B cell (primary cell): ENCODE results near the gene MPDU1. TPM values are rescaled to one million over a fixed set of nuclear protein-coding genes. Genes with fewer than 3 reads are reported as not detected.

Experiments
- ATAC-seq: fragments of 200-7000 bp; cut with Tn5 transposase; one replicate; pipeline ENCODE4 v1.10.0; 2021; ENCODE audit warnings: low read depth, mild to moderate bottlenecking, moderate number of reproducible peaks, moderate library complexity
- CTCF ChIA-PET: fragments of 350-600 bp; sonication (Branson Sonifier 250); formaldehyde crosslinking; loops from one replicate; lab custom pipeline; 2021; ENCODE audit warnings: antibody characterized with exemption, inconsistent platforms; lab: Charles Lee
- POLR2A ChIA-PET: fragments of 350-600 bp; sonication (Branson Sonifier 250); formaldehyde crosslinking; loops from one replicate; lab custom pipeline; 2021; ENCODE audit warnings: antibody characterized with exemption; lab: Charles Lee
- DNase-seq: peaks from one replicate; pipeline ENCODE4 v3.0.0; 2013
- H2AFZ ChIP-seq: 2 replicates; pipeline ENCODE4 v1.6.1; 2012; ENCODE audit warnings: mild to moderate bottlenecking, low read depth, low read length; ENCODE audit not compliant: insufficient read depth, poor library complexity, severe bottlenecking
- H3K27ac ChIP-seq, 2 donors: 1 replicate in 1 of 2; 2 replicates in 1 of 2; pipeline ENCODE4 v1.5.1; 2012 to 2013; ENCODE audit warnings: low read length in 2 of 2, mild to moderate bottlenecking in 2 of 2, moderate library complexity in 1 of 2
- H3K27me3 ChIP-seq, 4 experiments: fragments of 200-600 bp in 1 of 4; sonication (generic) in 1 of 4; replicated peaks in 1 of 4; 1 replicate in 2 of 4; 2 replicates in 2 of 4; pipeline versions ENCODE4 v1.6.1 to v1.7.0; 2013 to 2016; ENCODE audit warnings: low read length in 3 of 4, mild to moderate bottlenecking in 2 of 4, mixed read lengths in 1 of 4, moderate library complexity in 1 of 4; ENCODE audit not compliant: insufficient read depth in 4 of 4, control insufficient read depth in 3 of 4; ENCODE audit errors: control extremely low read depth in 1 of 4
- H3K36me3 ChIP-seq, 2 experiments: replicated peaks in 1 of 2; 1 replicate in 1 of 2; 2 replicates in 1 of 2; pipeline versions ENCODE4 v1.6.1 to v1.7.1; 2013; ENCODE audit warnings: low read length in 1 of 2; ENCODE audit not compliant: insufficient read depth in 2 of 2, control insufficient read depth in 1 of 2; ENCODE audit errors: control extremely low read depth in 1 of 2, extremely low read depth in 1 of 2
- H3K4me1 ChIP-seq, 2 donors: fragments of 200-600 bp in 1 of 2; sonication (generic) in 1 of 2; 1 replicate in 1 of 2; 2 replicates in 1 of 2; pipeline versions ENCODE4 v1.5.1 to v1.6.1; 2013 to 2017; ENCODE audit warnings: low read length in 2 of 2; ENCODE audit not compliant: control insufficient read depth in 2 of 2, insufficient read depth in 2 of 2
- H3K4me2 ChIP-seq: replicated peaks from 2 replicates; pipeline ENCODE3; 2012; ENCODE audit warnings: mild to moderate bottlenecking, low read depth, low read length; ENCODE audit not compliant: poor library complexity, severe bottlenecking
- H3K4me3 ChIP-seq, 5 experiments: fragments of 200-600 bp in 1 of 5; sonication (generic) in 1 of 5; 1 replicate in 3 of 5; 2 replicates in 2 of 5; pipeline versions ENCODE4 v1.5.1 to v1.7.0; 2011 to 2016; ENCODE audit warnings: low read length in 4 of 5, mild to moderate bottlenecking in 4 of 5, low read depth in 2 of 5, control low read depth in 1 of 5, moderate library complexity in 1 of 5; ENCODE audit not compliant: insufficient read depth in 1 of 5; ENCODE audit errors: control extremely low read depth in 1 of 5, extremely low read depth in 1 of 5
- H3K79me2 ChIP-seq: fragments of 200-600 bp; sonication (generic); one replicate; pipeline ENCODE4 v1.6.0; 2016; ENCODE audit warnings: low read length; ENCODE audit not compliant: control insufficient read depth, insufficient read depth
- H3K9ac ChIP-seq: fragments of 200-600 bp; sonication (generic); 2 replicates; pipeline ENCODE4 v1.6.1; 2017; ENCODE audit warnings: mild to moderate bottlenecking, low read length, moderate library complexity
- H3K9me3 ChIP-seq, 3 donors: one replicate each; pipeline versions ENCODE4 v1.6.1 to v1.7.1; 2013; ENCODE audit warnings: low read length in 2 of 3; ENCODE audit not compliant: control insufficient read depth in 2 of 3, insufficient read depth in 1 of 3; ENCODE audit errors: control extremely low read depth in 1 of 3
- H4K20me1 ChIP-seq: 2 replicates; pipeline ENCODE4 v1.6.0; 2012; ENCODE audit warnings: mild to moderate bottlenecking, low read length; ENCODE audit not compliant: insufficient read depth, control insufficient read depth, poor library complexity, severe bottlenecking
- H3K27ac Mint-ChIP-seq: one replicate; pipeline ENCODE4 v1.8.0; 2021; ENCODE audit warnings: mixed read lengths
- H3K27me3 Mint-ChIP-seq: one replicate; pipeline ENCODE4 v1.8.0; 2021; ENCODE audit warnings: mixed read lengths
- H3K4me1 Mint-ChIP-seq: one replicate; pipeline ENCODE4 v1.8.0; 2021; ENCODE audit warnings: mixed read lengths
- H3K4me3 Mint-ChIP-seq: one replicate; pipeline ENCODE4 v1.8.0; 2021; ENCODE audit warnings: mixed read lengths
- H3K9me3 Mint-ChIP-seq: one replicate; pipeline ENCODE4 v1.8.0; 2022; ENCODE audit warnings: mixed read lengths; ENCODE audit not compliant: insufficient read depth
- EZH2 ChIP-seq: IDR thresholded peaks from 2 replicates; pipeline ENCODE4 v1.6.1; 2012; ENCODE audit warnings: borderline replicate concordance, low read depth, mild to moderate bottlenecking, moderate library complexity, low read length; ENCODE audit not compliant: insufficient read depth, poor library complexity, severe bottlenecking
- WGBS: methylation state at CpG from one replicate; pipeline ENCODE4 v1.1.5; 2013; ENCODE audit warnings: missing lambda C conversion rate; ENCODE audit not compliant: insufficient coverage; 5-methylcytosine and 5-hydroxymethylcytosine counted together
- intact Hi-C: fragments of 100-400 bp; cut with micrococcal nuclease; formaldehyde crosslinking; loops from one replicate; pipeline ENCODE4 v1.10.0; 2022
- polyA plus RNA-seq: library from polyadenylated mRNA; depleted of rRNA; stranded (reverse); fragments of >200 nt; gene quantifications from 2 replicates; pipeline ENCODE4 v1.2.3, GENCODE V29; 2012
- total RNA-seq, 2 donors: library from RNA; stranded (reverse); fragments of 120-200 nt in 1 of 2; gene quantifications; 1 replicate in 1 of 2; 2 replicates in 1 of 2; pipeline versions ENCODE4 v1.2.3 to v1.2.4, GENCODE V29; 2013 to 2022
- TF ChIP-seq, protein P1 (sequence below): fragments of 200-600 bp; IDR thresholded peaks from one replicate; pipeline ENCODE4 v1.8.0; 2022; ENCODE audit warnings: antibody characterized with exemption, mild to moderate bottlenecking

The MPDU1 gene
- total and polyA plus RNA-seq, 2 donors (not counting 1 experiment from before 2014, with no cell fraction given) = 31.7 to 51.5 TPM

DNA sequence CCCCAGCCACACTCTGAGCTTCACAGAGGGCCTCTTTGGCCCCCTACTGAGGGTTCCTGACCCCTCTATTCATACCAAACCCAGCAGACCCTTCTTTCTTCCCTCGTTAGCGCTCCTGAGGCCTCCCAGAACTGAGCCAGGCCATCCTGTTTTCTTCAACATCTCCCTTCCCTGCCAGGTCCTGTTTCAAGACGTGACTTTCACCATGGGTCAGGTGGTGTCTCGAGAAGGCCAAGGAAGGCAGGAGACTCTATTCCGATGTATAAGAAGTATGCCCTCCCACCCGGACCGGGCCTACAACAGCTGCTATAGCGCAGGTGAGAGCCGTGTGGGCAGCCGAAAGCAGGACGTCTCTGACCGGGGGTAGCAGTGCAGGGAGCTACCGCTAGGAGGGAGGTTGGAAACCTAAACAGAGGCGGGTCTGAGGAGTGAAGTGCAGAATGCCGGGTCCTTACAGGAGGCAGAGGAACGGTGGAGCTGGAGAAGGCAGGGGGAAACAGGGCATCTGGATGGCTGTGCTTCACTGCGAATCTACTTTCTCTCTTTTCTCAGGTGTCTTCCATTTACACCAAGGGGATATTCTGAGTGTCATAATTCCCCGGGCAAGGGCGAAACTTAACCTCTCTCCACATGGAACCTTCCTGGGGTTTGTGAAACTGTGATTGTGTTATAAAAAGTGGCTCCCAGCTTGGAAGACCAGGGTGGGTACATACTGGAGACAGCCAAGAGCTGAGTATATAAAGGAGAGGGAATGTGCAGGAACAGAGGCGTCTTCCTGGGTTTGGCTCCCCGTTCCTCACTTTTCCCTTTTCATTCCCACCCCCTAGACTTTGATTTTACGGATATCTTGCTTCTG lies 23.3 kb upstream of the MPDU1 start:
- Mint-ChIP-seq H3K27me3 (no peaks in the 10 kb centered on the region), H3K4me3 (peak overlapping the region; percentile 97), H3K4me1 (peaks cover 56% of the 10 kb centered on the region), H3K9me3 (no peaks in the 10 kb centered on the region), H3K27ac (peak overlapping the region; percentile 98)
- TF ChIP-seq EZH2 = no peak
- TF ChIP-seq, protein P1, sequence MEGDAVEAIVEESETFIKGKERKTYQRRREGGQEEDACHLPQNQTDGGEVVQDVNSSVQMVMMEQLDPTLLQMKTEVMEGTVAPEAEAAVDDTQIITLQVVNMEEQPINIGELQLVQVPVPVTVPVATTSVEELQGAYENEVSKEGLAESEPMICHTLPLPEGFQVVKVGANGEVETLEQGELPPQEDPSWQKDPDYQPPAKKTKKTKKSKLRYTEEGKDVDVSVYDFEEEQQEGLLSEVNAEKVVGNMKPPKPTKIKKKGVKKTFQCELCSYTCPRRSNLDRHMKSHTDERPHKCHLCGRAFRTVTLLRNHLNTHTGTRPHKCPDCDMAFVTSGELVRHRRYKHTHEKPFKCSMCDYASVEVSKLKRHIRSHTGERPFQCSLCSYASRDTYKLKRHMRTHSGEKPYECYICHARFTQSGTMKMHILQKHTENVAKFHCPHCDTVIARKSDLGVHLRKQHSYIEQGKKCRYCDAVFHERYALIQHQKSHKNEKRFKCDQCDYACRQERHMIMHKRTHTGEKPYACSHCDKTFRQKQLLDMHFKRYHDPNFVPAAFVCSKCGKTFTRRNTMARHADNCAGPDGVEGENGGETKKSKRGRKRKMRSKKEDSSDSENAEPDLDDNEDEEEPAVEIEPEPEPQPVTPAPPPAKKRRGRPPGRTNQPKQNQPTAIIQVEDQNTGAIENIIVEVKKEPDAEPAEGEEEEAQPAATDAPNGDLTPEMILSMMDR = no peak
- H4K20me1 ChIP-seq = peaks cover 17% of the 10 kb centered on the region
- H3K4me3 ChIP-seq = peak overlapping the region in 4 of 5 experiments; percentile 79 to 95 (median 82)
- peak overlapping the region; percentile 8 for H3K9ac ChIP-seq
- H2AFZ ChIP-seq = peak overlapping the region; percentile 81
- DNase-seq (peak; percentile 76), ATAC-seq (peak; percentile 26)
- ChIA-PET CTCF (interaction anchor here (0.5 to 25.0 kb wide), 44 partner anchors 10 to 424 kb away, joined by 3 to 666 read pairs (median 5); partner anchors contain the start of genes ACAP1, CD68, FXR2 and MPDU1), POLR2A (interaction anchor here (0.5 to 4.3 kb wide), 17 partner anchors 8 to 283 kb away, joined by 3 to 32 read pairs (median 4); partner anchors contain the start of genes MPDU1, POLR2A, TP53 and ZBTB4)
- no peaks in the 10 kb centered on the region for H3K9me3 ChIP-seq
- peak overlapping the region; percentile 96 for H3K4me2 ChIP-seq
- WGBS = 11% methylated on average over 10 of the region's 22 CpGs
- no peaks in the 10 kb centered on the region for H3K27me3 ChIP-seq
- intact Hi-C loops = loop anchor here (1.0 to 5.0 kb wide), 11 partner anchors 8 to 323 kb away; partner anchors contain the start of genes ELP5, MPDU1, PHF23 and POLR2A
- peaks cover 41 to 61% of the 10 kb centered on the region in 2 donors for H3K4me1 ChIP-seq
- peak overlapping the region; percentile 97 for H3K27ac ChIP-seq
- H3K36me3 ChIP-seq = peaks cover 2 to 26% of the 10 kb centered on the region in 2 experiments
- H3K79me2 ChIP-seq = peaks cover 48% of the 10 kb centered on the region
